ENCODE measurements around the gene CYP2A7.
"Not testable (repeated sequence)": the region's sequence is repeated elsewhere in the genome, so short reads cannot be mapped to it uniquely, and the experiment has no call there.

CYP2A7 gene

DNA sequence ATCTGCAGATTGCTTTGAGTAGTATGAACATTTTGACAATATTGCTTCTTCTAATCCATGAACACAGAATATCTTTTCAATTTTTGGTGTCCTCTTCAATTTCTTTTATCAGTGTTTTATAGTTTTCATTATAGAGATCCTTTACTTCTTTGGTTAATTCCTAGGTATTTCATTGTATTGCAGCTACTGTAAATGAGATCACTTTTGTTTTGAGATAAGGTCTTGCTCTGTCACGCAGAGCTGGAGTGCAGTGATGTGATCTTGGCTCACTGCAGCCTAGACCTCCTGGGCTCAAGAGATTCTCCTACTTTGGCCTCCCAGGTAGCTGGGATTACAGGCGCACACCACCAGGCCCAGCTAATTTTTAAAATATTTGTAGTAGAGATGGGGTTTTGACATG, 9.8 kb downstream of the CYP2A7 start:
- no peaks in the 10 kb centered on the region for H3K36me3 Mint-ChIP-seq
- H3K4me1 Mint-ChIP-seq: peaks cover 20% of the 10 kb centered on the region
- H3K27ac Mint-ChIP-seq: no peak overlapping the region
- ATAC-seq (no peak), DNase-seq (ENCODE audit: low spot score in 2 of 2) (no peak)
- H3K4me3 Mint-ChIP-seq: no peak overlapping the region
- no peaks in the 10 kb centered on the region for H3K9me3 Mint-ChIP-seq

DNA sequence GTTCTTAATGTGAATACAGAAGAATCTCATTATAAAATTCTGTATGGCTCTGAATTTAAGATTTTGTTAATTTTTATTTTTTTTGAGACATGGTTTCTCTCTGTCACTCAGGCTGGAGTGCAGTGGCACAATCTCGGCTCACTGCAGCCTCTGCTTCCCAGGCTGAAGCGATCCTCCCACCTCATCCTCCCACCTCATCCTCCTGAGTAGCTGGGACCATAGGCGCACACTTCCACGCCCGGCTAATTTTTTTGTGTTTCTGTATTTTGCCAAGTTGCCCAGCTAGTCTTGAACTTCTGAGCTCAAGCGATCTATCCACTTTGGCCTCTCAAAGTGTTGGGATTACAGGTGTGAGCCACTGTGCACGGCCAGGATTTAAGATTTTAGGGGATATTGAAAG, 14.3 kb downstream of the CYP2A7 start:
- ATAC-seq: no peak
- no peak for DNase-seq (ENCODE audit: low spot score in 2 of 2)
- H3K4me1 Mint-ChIP-seq: no peaks in the 10 kb centered on the region
- H3K27ac Mint-ChIP-seq: no peak overlapping the region
- H3K36me3 Mint-ChIP-seq: no peaks in the 10 kb centered on the region
- no peaks in the 10 kb centered on the region for H3K9me3 Mint-ChIP-seq
- H3K4me3 Mint-ChIP-seq: no peak overlapping the region

- not testable (repeated sequence) for H3K4me3 Mint-ChIP-seq; ATAC-seq; DNase-seq (ENCODE audit: low spot score in 2 of 2); H3K27ac Mint-ChIP-seq; H3K36me3 Mint-ChIP-seq; H3K4me1 Mint-ChIP-seq; H3K9me3 Mint-ChIP-seq
Observed at GRCh38 chr19:40864739-40865496, 17.1 kb downstream of the CYP2A7 start.

DNA sequence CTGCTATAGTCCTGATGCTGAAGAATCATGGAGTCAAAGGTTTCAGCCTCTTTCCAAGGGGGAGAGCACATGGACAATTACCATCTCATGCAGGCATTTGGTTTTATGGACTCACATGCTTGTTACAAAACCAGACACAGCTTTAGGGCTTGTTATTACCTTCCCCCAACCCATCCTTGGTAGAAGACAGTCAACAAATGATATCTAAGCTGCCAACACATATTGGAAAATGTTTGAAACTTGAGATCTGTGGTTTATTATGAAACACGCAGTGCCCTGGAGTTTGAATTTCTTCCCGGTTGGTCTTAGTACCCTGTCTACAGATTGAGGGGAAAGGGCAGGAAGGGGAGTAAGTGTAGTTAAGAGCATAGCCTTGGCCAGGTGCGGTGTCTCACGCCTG, 19.2 kb downstream of the CYP2A7 start:
- H3K4me3 Mint-ChIP-seq: no peak overlapping the region
- H3K27ac Mint-ChIP-seq: no peak overlapping the region
- no peaks in the 10 kb centered on the region for H3K36me3 Mint-ChIP-seq
- no peaks in the 10 kb centered on the region for H3K4me1 Mint-ChIP-seq
- ATAC-seq (no peak), DNase-seq (ENCODE audit: low spot score in 2 of 2) (no peak)
- no peaks in the 10 kb centered on the region for H3K9me3 Mint-ChIP-seq

GRCh38 chr19:40862333-40862732, 19.7 kb downstream of the CYP2A7 start:
- Mint-ChIP-seq H3K27ac (no peak overlapping the region), H3K9me3 (no peaks in the 10 kb centered on the region), H3K4me3 (no peak overlapping the region), H3K4me1 (no peaks in the 10 kb centered on the region), H3K36me3 (no peaks in the 10 kb centered on the region)
- DNase-seq (ENCODE audit: low spot score in 2 of 2): no peak
- ATAC-seq: no peak

- DNase-seq (ENCODE audit: low spot score in 2 of 2) (no peak), ATAC-seq (no peak)
- Mint-ChIP-seq H3K36me3 (no peaks in the 10 kb centered on the region), H3K4me3 (no peak overlapping the region), H3K9me3 (no peaks in the 10 kb centered on the region), H3K4me1 (no peaks in the 10 kb centered on the region), H3K27ac (no peak overlapping the region)
Observed at GRCh38 chr19:40858109-40858508, 23.9 kb downstream of the CYP2A7 start.

- Mint-ChIP-seq H3K36me3 (peaks cover 15% of the 10 kb centered on the region), H3K4me1 (peaks cover 19% of the 10 kb centered on the region)
- not testable (repeated sequence) for H3K27ac Mint-ChIP-seq; H3K9me3 Mint-ChIP-seq; DNase-seq (ENCODE audit: low spot score in 2 of 2); H3K4me3 Mint-ChIP-seq
- peak; percentile 25 for ATAC-seq
Observed at GRCh38 chr19:40852467-40853152, 29.4 kb downstream of the CYP2A7 start.

DNA sequence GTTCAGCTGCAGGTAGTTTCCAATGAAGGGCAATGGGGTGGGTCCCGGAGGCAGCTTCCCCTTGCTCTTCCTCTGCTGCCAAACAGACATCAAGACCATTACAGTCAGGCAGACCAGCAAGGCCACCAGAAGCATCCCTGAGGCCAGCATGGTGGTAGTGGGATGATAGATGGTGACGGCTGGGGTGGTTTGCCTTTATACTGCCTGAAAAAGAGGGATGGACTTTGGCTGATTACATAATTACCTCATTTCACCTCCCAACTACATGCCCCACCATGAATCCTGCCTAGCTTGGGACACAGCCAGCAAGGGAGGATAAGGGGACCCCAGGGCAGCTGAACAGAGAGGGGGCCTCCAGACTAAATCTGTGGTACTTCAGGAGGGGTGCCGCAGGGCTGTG, 31.8 kb downstream of the CYP2A7 start, which contains the start of gene CYP2A6:
TSS of gene CYP2A6 (minus strand) at position 171 of the 400 bp plus-strand sequence. CDS start at position 150, 21 bp downstream.
- H3K9me3 Mint-ChIP-seq; ATAC-seq; DNase-seq (ENCODE audit: low spot score in 2 of 2): not testable (repeated sequence)
- Mint-ChIP-seq H3K4me3 (peak within 1 kb of the TSS; percentile 31), H3K27ac (peak within 1 kb of the TSS; percentile 2), H3K36me3 (peaks cover 15% of the 10 kb centered on the region), H3K4me1 (peaks cover 29% of the 10 kb centered on the region)

DNA sequence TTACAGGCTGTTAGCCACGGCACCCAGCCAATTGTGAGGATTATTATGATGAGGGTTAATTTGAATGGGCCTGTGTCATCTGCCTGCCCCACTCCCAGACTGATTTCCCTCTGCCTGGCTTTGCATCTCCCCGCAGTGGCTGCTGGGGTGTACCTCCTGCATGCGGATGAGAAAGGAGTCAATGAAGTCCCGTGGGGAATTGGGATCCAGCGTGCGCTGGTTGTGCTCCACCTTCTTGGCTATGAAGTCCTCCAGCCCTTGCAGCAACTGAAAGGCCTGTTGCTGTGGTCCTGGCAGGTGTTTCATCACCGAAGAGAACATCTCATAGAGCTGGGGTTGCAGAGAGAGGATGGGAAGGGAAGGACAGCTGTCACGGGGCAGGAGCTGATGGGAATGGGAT, 35.3 kb downstream of the CYP2A7 start:
- ATAC-seq; DNase-seq (ENCODE audit: low spot score in 2 of 2); H3K27ac Mint-ChIP-seq; H3K4me3 Mint-ChIP-seq; H3K9me3 Mint-ChIP-seq: not testable (repeated sequence)
- H3K36me3 Mint-ChIP-seq: peaks cover 15% of the 10 kb centered on the region
- peaks cover 51% of the 10 kb centered on the region for H3K4me1 Mint-ChIP-seq

GRCh38 chr19:40843653-40844052, 38.4 kb downstream of the CYP2A7 start:
- DNase-seq (ENCODE audit: low spot score in 2 of 2) (peak; percentile 46 to 82), ATAC-seq (peak; percentile 98)
- Mint-ChIP-seq H3K27ac (peak overlapping the region; percentile 94), H3K4me1 (peaks cover 42% of the 10 kb centered on the region), H3K4me3 (peak overlapping the region; percentile 64)
- not testable (repeated sequence) for H3K36me3 Mint-ChIP-seq, H3K9me3 Mint-ChIP-seq

- DNase-seq (ENCODE audit: low spot score in 2 of 2); H3K9me3 Mint-ChIP-seq; ATAC-seq; H3K36me3 Mint-ChIP-seq: not testable (repeated sequence)
- peak overlapping the region; percentile 94 for H3K27ac Mint-ChIP-seq
- peaks cover 37% of the 10 kb centered on the region for H3K4me1 Mint-ChIP-seq
- H3K4me3 Mint-ChIP-seq: peak overlapping the region; percentile 64
Observed at GRCh38 chr19:40842997-40843652, 38.9 kb downstream of the CYP2A7 start.

- not testable (repeated sequence) for H3K36me3 Mint-ChIP-seq; DNase-seq (ENCODE audit: low spot score in 2 of 2); H3K27ac Mint-ChIP-seq; H3K4me3 Mint-ChIP-seq; ATAC-seq; H3K9me3 Mint-ChIP-seq
- peaks cover 26% of the 10 kb centered on the region for H3K4me1 Mint-ChIP-seq
Observed at GRCh38 chr19:40842012-40842411, 40.0 kb downstream of the CYP2A7 start.

- not testable (repeated sequence) for DNase-seq (ENCODE audit: low spot score in 2 of 2); H3K27ac Mint-ChIP-seq; H3K4me3 Mint-ChIP-seq; H3K9me3 Mint-ChIP-seq; H3K36me3 Mint-ChIP-seq; H3K4me1 Mint-ChIP-seq; ATAC-seq
Observed at GRCh38 chr19:40838477-40838876, 43.6 kb downstream of the CYP2A7 start.

GRCh38 chr19:40836754-40837429, 45.1 kb downstream of the CYP2A7 start:
- no peak overlapping the region for H3K4me3 Mint-ChIP-seq
- peaks cover 6% of the 10 kb centered on the region for H3K4me1 Mint-ChIP-seq
- no peaks in the 10 kb centered on the region for H3K36me3 Mint-ChIP-seq
- DNase-seq (ENCODE audit: low spot score in 2 of 2) (no peak), ATAC-seq (no peak)
- no peak overlapping the region for H3K27ac Mint-ChIP-seq
- H3K9me3 Mint-ChIP-seq: no peaks in the 10 kb centered on the region
